Tibial nerve (tissue), 4 donors: Measurements from ENCODE around the gene PLSCR1. TPM values are rescaled to one million over a fixed set of nuclear protein-coding genes. Genes with fewer than 3 reads are reported as not detected.

Experiments used
- DNase-seq, 2 donors: peaks; one replicate each; pipeline ENCODE4 v3.0.0-alpha.2; 2019; ENCODE audit warnings: low spot score in 2 of 2
- H3K27ac ChIP-seq, 4 donors: fragments of 200-600 bp; sonication (generic) in 3 of 4; one replicate each; pipeline ENCODE4 v1.5.1; 2017 to 2019; ENCODE audit warnings: mild to moderate bottlenecking in 1 of 4
- H3K27me3 ChIP-seq, 2 donors: fragments of 200-600 bp; sonication (generic) in 1 of 2; one replicate each; pipeline versions ENCODE4 v1.5.1 to v1.6.0; 2017 to 2019
- H3K36me3 ChIP-seq, 3 donors: fragments of 200-600 bp; sonication (generic); one replicate each; pipeline ENCODE4 v1.5.1; 2018 to 2019
- H3K4me1 ChIP-seq, 4 donors: fragments of 200-600 bp; sonication (generic) in 3 of 4; one replicate each; pipeline ENCODE4 v1.5.1; 2017 to 2019
- H3K4me3 ChIP-seq, 4 donors: fragments of 200-600 bp; sonication (generic) in 3 of 4; one replicate each; pipeline ENCODE4 v1.5.1; 2017 to 2019; ENCODE audit warnings: mild to moderate bottlenecking in 1 of 4, moderate library complexity in 1 of 4
- H3K9me3 ChIP-seq, 4 donors: fragments of 200-600 bp; sonication (generic) in 3 of 4; one replicate each; pipeline ENCODE4 v1.5.1; 2017 to 2019
- EP300 ChIP-seq, 2 donors: sonication (generic); formaldehyde crosslinking; IDR thresholded peaks; one replicate each; pipeline ENCODE4 v1.6.1; 2017; ENCODE audit warnings: antibody characterized with exemption in 2 of 2, mild to moderate bottlenecking in 1 of 2
- POLR2A ChIP-seq, 2 donors: fragments of 450-650 bp; IDR thresholded peaks; one replicate each; pipeline ENCODE4 v1.6.1; 2017; ENCODE audit warnings: antibody characterized with exemption in 2 of 2, mild to moderate bottlenecking in 2 of 2, moderate library complexity in 2 of 2
- WGBS, 2 donors: methylation state at CpG; one replicate each; pipeline ENCODE4 v1.1.5; 2018; 5-methylcytosine and 5-hydroxymethylcytosine counted together
- total RNA-seq, 4 donors: library from RNA; depleted of rRNA; stranded (reverse); fragments of >200 nt; gene quantifications; one replicate each; pipeline ENCODE4 v1.1.0, GENCODE V29; 2016
- TF ChIP-seq, protein P1 (sequence below), 5 experiments: fragments of 200-600 bp in 3 of 5; fragments of 450-650 bp in 2 of 5; sonication (generic) in 3 of 5; IDR thresholded peaks; one replicate each; pipeline ENCODE4 v1.5.1; 2016 to 2019; ENCODE audit warnings: antibody characterized with exemption in 5 of 5, mild to moderate bottlenecking in 3 of 5, moderate library complexity in 2 of 5

The PLSCR1 gene, protein sequence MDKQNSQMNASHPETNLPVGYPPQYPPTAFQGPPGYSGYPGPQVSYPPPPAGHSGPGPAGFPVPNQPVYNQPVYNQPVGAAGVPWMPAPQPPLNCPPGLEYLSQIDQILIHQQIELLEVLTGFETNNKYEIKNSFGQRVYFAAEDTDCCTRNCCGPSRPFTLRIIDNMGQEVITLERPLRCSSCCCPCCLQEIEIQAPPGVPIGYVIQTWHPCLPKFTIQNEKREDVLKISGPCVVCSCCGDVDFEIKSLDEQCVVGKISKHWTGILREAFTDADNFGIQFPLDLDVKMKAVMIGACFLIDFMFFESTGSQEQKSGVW
- total RNA-seq: 100 to 1,000 TPM in 1 of 4 donors, 10 to 100 TPM in 3; 57.8 to 104 (median 68.7) TPM

DNA sequence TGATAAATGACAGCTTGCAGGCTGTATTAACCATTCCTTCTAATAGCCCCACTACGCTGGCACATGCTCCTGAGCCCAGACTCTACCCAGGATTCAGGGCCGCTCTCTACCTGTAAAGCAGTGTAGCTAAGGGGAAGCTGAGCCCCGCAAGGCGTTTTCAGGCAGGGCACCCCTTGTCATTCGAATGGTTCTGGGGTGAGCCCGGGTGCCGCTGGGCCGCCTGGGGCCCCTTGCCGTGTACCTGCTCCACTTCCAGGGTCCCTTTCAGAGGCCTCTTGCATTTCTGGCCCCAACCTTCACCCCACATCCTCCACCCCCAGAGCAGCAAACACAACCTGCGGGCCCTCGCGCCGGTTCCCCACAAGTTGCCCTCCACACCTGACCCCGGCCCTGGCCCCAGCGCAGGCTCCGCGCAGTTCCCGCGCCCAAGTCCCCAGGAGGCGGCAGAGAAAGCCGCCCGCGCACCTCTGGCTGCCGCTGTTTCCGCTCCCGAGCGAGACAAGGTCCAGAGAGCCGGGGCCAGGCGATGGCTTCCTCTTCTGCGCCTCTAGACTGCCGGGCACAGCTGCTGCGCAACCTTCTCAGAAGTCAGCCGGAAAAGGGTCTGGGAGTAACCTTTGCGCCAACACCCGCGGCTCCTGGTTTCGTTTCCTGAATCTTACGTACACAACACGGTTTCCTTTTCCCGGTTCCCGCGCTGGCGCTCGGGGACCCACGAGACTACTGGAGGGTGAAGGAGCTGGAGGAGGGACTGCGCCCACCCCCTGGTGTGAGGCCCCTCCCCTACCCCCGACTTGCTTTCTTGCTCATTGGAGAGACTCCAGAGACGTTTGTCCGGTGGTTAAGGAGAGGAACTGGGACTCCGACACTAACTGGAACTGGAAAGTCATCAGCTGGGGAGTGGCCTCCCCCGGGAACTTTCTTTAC, at the start of gene PLSCR1:
TSS of gene PLSCR1 (minus strand) at position 606 of the 927 bp plus-strand sequence. CDS start 8,055 bp downstream, outside the sequence.
- peak; percentile 44 to 75 for TF ChIP-seq POLR2A (IDR thresholded peaks at IDR 0.05)
- peak; percentile 71 to 97 for TF ChIP-seq EP300 (IDR thresholded peaks at IDR 0.05)
- TF ChIP-seq, protein P1, sequence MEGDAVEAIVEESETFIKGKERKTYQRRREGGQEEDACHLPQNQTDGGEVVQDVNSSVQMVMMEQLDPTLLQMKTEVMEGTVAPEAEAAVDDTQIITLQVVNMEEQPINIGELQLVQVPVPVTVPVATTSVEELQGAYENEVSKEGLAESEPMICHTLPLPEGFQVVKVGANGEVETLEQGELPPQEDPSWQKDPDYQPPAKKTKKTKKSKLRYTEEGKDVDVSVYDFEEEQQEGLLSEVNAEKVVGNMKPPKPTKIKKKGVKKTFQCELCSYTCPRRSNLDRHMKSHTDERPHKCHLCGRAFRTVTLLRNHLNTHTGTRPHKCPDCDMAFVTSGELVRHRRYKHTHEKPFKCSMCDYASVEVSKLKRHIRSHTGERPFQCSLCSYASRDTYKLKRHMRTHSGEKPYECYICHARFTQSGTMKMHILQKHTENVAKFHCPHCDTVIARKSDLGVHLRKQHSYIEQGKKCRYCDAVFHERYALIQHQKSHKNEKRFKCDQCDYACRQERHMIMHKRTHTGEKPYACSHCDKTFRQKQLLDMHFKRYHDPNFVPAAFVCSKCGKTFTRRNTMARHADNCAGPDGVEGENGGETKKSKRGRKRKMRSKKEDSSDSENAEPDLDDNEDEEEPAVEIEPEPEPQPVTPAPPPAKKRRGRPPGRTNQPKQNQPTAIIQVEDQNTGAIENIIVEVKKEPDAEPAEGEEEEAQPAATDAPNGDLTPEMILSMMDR (IDR thresholded peaks at IDR 0.05): peak in 2 of 5 experiments; percentile 9 to 18
- peak; percentile 77 to 89 for DNase-seq
- Histone ChIP-seq H3K9me3 (no peaks in the 10 kb centered on the region), H3K4me3 (peak within 1 kb of the TSS; percentile 70 to 85 (median 72)), H3K36me3 (peaks cover 0 to under 1% (median 0%) of the 10 kb centered on the region in 3 donors), H3K27me3 (no peaks in the 10 kb centered on the region), H3K27ac (peak within 1 kb of the TSS; percentile 92 to 98 (median 96)), H3K4me1 (peaks cover 0 to 50% (median 24%) of the 10 kb centered on the region in 4 donors)
- 1% methylated on average over 41 to 47 of the region's 51 CpGs for WGBS, 2 donors

DNA sequence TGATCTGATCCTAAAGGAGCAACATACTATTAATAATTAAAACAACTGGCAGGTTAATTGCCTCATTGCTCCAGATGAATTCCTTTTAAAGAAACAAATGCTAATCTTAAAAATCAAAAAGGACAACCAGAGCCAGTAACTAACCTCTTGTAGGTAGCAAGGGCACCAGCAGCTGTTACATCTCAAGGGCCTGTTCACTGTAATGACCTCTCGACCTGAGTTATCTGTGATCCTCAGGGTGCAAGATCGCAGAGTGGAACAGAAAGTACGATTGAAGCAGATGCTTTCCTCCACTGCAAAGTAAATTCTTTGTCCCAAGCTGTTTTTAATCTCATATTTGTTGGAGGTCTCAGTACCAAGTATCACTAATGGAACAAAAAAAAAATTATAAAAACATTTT, 49.4 kb upstream of the PLSCR1 start:
- WGBS, 2 donors: 65 to 82% methylated on average over 3 of the region's 3 CpGs
- TF ChIP-seq EP300 (IDR thresholded peaks at IDR 0.05) (no peak), POLR2A (IDR thresholded peaks at IDR 0.05) (no peak)
- TF ChIP-seq, protein P1 (IDR thresholded peaks at IDR 0.05): no peak

DNA sequence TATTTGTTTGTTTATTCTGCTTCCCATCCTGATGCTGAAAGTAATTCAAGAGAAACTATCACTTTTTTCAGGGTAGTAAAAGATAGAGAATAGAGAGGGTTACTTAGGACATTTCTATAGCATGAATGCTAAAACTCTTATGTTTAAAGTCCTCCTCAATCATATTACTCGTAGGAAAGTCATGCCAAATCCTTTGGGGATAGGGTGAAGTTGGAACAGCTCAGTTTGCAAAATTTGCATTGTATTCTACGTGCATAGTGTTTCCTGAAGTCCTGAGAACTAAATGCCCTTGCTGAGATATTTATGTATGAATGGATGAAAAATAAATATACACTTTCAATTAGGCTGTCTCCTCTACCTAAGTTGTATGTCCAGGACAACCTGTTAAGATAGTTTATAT, 46.1 kb upstream of the PLSCR1 start:
- no peak for DNase-seq
- no peaks in the 10 kb centered on the region for H3K36me3 ChIP-seq
- no peaks in the 10 kb centered on the region for H3K9me3 ChIP-seq
- no peak overlapping the region for H3K4me3 ChIP-seq
- peaks cover 0 to 12% (median 0%) of the 10 kb centered on the region in 4 donors for H3K4me1 ChIP-seq
- no peaks in the 10 kb centered on the region for H3K27me3 ChIP-seq
- WGBS, 2 donors: 60 to 61% methylated on average over 2 of the region's 2 CpGs
- TF ChIP-seq, protein P1 (IDR thresholded peaks at IDR 0.05): no peak
- H3K27ac ChIP-seq: no peak overlapping the region

More for the DNA sequence above, 49.4 kb upstream of the PLSCR1 start:
- H3K27me3 ChIP-seq: no peaks in the 10 kb centered on the region
- no peak overlapping the region for H3K27ac ChIP-seq
- H3K9me3 ChIP-seq: no peaks in the 10 kb centered on the region
- no peak for DNase-seq
- H3K36me3 ChIP-seq: no peaks in the 10 kb centered on the region
- no peak overlapping the region for H3K4me3 ChIP-seq
- H3K4me1 ChIP-seq: peaks cover 0 to 12% (median 0%) of the 10 kb centered on the region in 4 donors

DNA sequence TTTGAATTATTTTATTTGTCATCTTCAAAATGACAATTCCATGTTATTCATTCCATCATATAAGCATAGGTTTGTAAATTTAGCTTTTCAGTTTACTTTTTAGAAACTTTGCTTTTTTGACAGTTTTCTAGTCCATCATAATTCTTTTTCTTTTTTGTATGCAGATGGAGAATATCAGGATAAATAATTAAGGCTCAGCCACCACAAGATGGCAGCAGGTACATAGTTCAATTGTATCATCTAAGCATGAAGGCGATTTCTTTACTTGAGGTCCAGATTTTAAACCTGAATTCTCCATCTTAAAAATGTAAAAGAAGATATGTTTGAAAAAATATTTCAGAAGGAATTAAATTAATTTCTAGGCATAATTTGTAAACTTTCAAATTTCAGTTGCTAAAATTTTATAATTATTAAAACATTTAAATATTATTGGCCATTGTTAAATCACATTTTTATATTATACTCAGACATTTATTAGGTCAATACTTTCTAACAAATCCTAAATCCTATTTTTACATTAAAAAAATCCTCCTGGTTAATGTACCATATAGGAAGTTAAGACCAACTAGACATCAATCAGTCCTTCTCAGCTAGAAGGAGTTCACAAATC, 45.6 kb upstream of the PLSCR1 start:
- H3K36me3 ChIP-seq: no peaks in the 10 kb centered on the region
- no peak overlapping the region for H3K27ac ChIP-seq
- peaks cover 0 to 12% (median 0%) of the 10 kb centered on the region in 4 donors for H3K4me1 ChIP-seq
- WGBS, 2 donors: 4 to 12% methylated on average over 1 of the region's 1 CpG
- DNase-seq: peak in 1 of 2 donors; percentile 77
- no peaks in the 10 kb centered on the region for H3K27me3 ChIP-seq
- H3K4me3 ChIP-seq: no peak overlapping the region
- no peaks in the 10 kb centered on the region for H3K9me3 ChIP-seq
- no peak for TF ChIP-seq EP300 (IDR thresholded peaks at IDR 0.05)
- TF ChIP-seq, protein P1 (IDR thresholded peaks at IDR 0.05): peak; percentile 33 to 50 (median 38)
